ENCODE results near the gene PIGC. TPM values are rescaled to one million over a fixed set of nuclear protein-coding genes. Genes with fewer than 3 reads are reported as not detected.

The PIGC gene
- total RNA-seq = 12.7 TPM
- long read RNA-seq, transcript PIGC-201 (2 exons, 1,447 nt) = major isoform, 16 of 20 reads
- long read RNA-seq, partial matches to known transcripts = 0 of 20 reads
- long read RNA-seq, other reads (novel, unspliced or antisense) = 4 of 20 reads

- DNase-seq = peak; percentile 94
- ATAC-seq (ENCODE audit: poor library complexity) = peak; percentile 100
- intact Hi-C loops (cut with DNase I) = loop anchor here (10.0 kb wide), 1 partner anchor 349 kb away; no protein-coding TSS in a partner anchor
Measured at GRCh38 chr1:172443666-172444453, at the start of gene PIGC. TSS of gene PIGC (minus strand) at chr1:172444069. CDS start at chr1:172442622, 1,447 bp downstream.

- ATAC-seq (ENCODE audit: poor library complexity) (no peak), DNase-seq (no peak)
- intact Hi-C loops (cut with DNase I) = no loop called here
Measured at GRCh38 chr1:172492421-172492820, 48.6 kb upstream of the PIGC start.

- intact Hi-C loops (cut with DNase I) = no loop called here
- DNase-seq (no peak), ATAC-seq (ENCODE audit: poor library complexity) (no peak)
Measured at GRCh38 chr1:172489847-172490246, 46.0 kb upstream of the PIGC start.

- ATAC-seq (ENCODE audit: poor library complexity) = no peak
- intact Hi-C loops (cut with DNase I) = no loop called here
- DNase-seq = no peak
Measured at GRCh38 chr1:172488393-172488792, 44.5 kb upstream of the PIGC start.

- intact Hi-C loops (cut with DNase I) = no loop called here
- DNase-seq (no peak), ATAC-seq (ENCODE audit: poor library complexity) (no peak)
Measured at GRCh38 chr1:172487550-172487949, 43.7 kb upstream of the PIGC start.

- DNase-seq (no peak), ATAC-seq (ENCODE audit: poor library complexity) (no peak)
- intact Hi-C loops (cut with DNase I) = no loop called here
Measured at GRCh38 chr1:172486805-172487454, 43.1 kb upstream of the PIGC start.

- DNase-seq (no peak), ATAC-seq (ENCODE audit: poor library complexity) (no peak)
- intact Hi-C loops (cut with DNase I) = no loop called here
Measured at GRCh38 chr1:172485626-172486025, 41.8 kb upstream of the PIGC start.

- intact Hi-C loops (cut with DNase I) = no loop called here
- no peak for DNase-seq
- ATAC-seq (ENCODE audit: poor library complexity) = no peak
Measured at GRCh38 chr1:172484252-172484651, 40.4 kb upstream of the PIGC start.

- intact Hi-C loops (cut with DNase I) = no loop called here
- DNase-seq = no peak
Measured at GRCh38 chr1:172483448-172483847, 39.6 kb upstream of the PIGC start.

GRCh38 chr1:172482044-172482443 is 38.2 kb upstream of the PIGC start:
- ATAC-seq (ENCODE audit: poor library complexity) (no peak), DNase-seq (no peak)
- intact Hi-C loops (cut with DNase I) = no loop called here

More at GRCh38 chr1:172483448-172483847, 39.6 kb upstream of the PIGC start:
- ATAC-seq (ENCODE audit: poor library complexity) = no peak

- ATAC-seq (ENCODE audit: poor library complexity) (no peak), DNase-seq (no peak)
- intact Hi-C loops (cut with DNase I) = no loop called here
Measured at GRCh38 chr1:172480431-172480830, 36.6 kb upstream of the PIGC start.

- ATAC-seq (ENCODE audit: poor library complexity) (no peak), DNase-seq (no peak)
- intact Hi-C loops (cut with DNase I) = no loop called here
Measured at GRCh38 chr1:172478485-172478884, 34.6 kb upstream of the PIGC start.

- DNase-seq = no peak
- intact Hi-C loops (cut with DNase I) = no loop called here
- no peak for ATAC-seq (ENCODE audit: poor library complexity)
Measured at GRCh38 chr1:172477741-172478140, 33.9 kb upstream of the PIGC start.

- ATAC-seq (ENCODE audit: poor library complexity) (no peak), DNase-seq (no peak)
- intact Hi-C loops (cut with DNase I) = no loop called here
Measured at GRCh38 chr1:172477216-172477615, 33.3 kb upstream of the PIGC start.

- ATAC-seq (ENCODE audit: poor library complexity) = no peak
- intact Hi-C loops (cut with DNase I) = no loop called here
Measured at GRCh38 chr1:172476218-172476811, 32.4 kb upstream of the PIGC start.

GRCh38 chr1:172473842-172474241 is 30.0 kb upstream of the PIGC start:
- ATAC-seq (ENCODE audit: poor library complexity) (no peak), DNase-seq (no peak)
- intact Hi-C loops (cut with DNase I) = no loop called here

More at GRCh38 chr1:172476218-172476811, 32.4 kb upstream of the PIGC start:
- DNase-seq = no peak

GRCh38 chr1:172473302-172473701 is 29.4 kb upstream of the PIGC start:
- ATAC-seq (ENCODE audit: poor library complexity) (peak; percentile 27), DNase-seq (no peak)
- intact Hi-C loops (cut with DNase I) = no loop called here

GRCh38 chr1:172472495-172472894 is 28.6 kb upstream of the PIGC start:
- intact Hi-C loops (cut with DNase I) = no loop called here
- DNase-seq = no peak
- no peak for ATAC-seq (ENCODE audit: poor library complexity)

- intact Hi-C loops (cut with DNase I) = no loop called here
- DNase-seq (no peak), ATAC-seq (ENCODE audit: poor library complexity) (no peak)
Measured at GRCh38 chr1:172471666-172472065, 27.8 kb upstream of the PIGC start.

- intact Hi-C loops (cut with DNase I) = no loop called here
- DNase-seq (no peak), ATAC-seq (ENCODE audit: poor library complexity) (no peak)
Measured at GRCh38 chr1:172470149-172470548, 26.3 kb upstream of the PIGC start.
